AG04450 (cell line): ENCODE data around the gene GABRR2. TPM values are rescaled to one million over a fixed set of nuclear protein-coding genes. Genes with fewer than 3 reads are reported as not detected.

Source experiments
- CTCF ChIA-PET: fragments of 300-600, 350-600 bp; formaldehyde crosslinking; extraction: SDS; loops from one replicate; lab custom pipeline; 2022; ENCODE audit warnings: antibody characterized with exemption, inconsistent platforms; lab: Charles Lee
- POLR2A ChIA-PET: fragments of 350-600 bp; formaldehyde crosslinking; extraction: SDS; loops from one replicate; lab custom pipeline; 2021; ENCODE audit warnings: antibody characterized with exemption, inconsistent platforms; lab: Yijun Ruan, JAX
- DNase-seq: peaks from one replicate; pipeline ENCODE4 v3.0.0-alpha.2; 2011; ENCODE audit warnings: low read depth, low spot score
- H3K27ac ChIP-seq: one replicate; pipeline ENCODE4 v1.5.1; 2012; ENCODE audit warnings: low read depth, low read length, control low read depth
- H3K27me3 ChIP-seq: one replicate; pipeline ENCODE4 v1.6.0; 2012; ENCODE audit warnings: low read length; ENCODE audit not compliant: control insufficient read depth, insufficient read depth
- H3K4me3 ChIP-seq: 2 replicates; pipeline ENCODE4 v1.5.1; 2011; ENCODE audit warnings: mild to moderate bottlenecking, low read depth, low read length, control low read depth
- H3K9me3 ChIP-seq: 2 replicates; pipeline ENCODE4 v1.5.1; 2012; ENCODE audit warnings: low read length; ENCODE audit not compliant: control insufficient read depth, insufficient read depth
- polyA plus RNA-seq: library from polyadenylated mRNA; depleted of rRNA; stranded (reverse); fragments of >200 nt; gene quantifications from 2 replicates; pipeline ENCODE4 v1.2.3, GENCODE V29; 2011
- TF ChIP-seq, protein P1 (sequence below): IDR thresholded peaks from 2 replicates; pipeline ENCODE4 v1.5.1; 2011; ENCODE audit warnings: low read depth, low read length, control low read depth, inconsistent platforms

Gene GABRR2
- polyA plus RNA-seq, 1 experiment = 0.12 TPM

DNA sequence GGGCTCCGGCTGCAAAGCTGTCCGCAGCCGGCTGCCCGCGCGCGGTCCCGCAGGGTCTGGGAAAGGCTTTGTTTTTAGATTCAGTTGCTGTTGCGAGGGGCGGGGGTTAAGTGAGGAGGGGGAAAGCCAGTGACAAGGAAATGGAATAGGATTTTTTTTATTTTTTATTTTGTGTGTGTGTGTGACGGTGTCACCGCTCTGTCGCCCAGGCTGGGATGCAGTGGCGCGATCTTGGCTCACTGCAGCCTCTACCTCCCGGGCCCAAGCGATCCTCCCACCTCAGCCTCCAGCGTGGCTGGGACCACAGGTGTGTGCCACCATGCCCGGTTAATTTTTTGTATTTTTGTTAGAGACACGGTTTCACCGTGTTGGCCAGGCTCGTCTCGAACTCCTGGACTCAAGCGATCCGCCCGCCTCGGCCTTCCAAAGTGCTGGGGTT is 38.0 kb upstream of the GABRR2 start:
- CTCF ChIA-PET = interaction anchor here (0.8 to 6.8 kb wide), 5 partner anchors 14 to 370 kb away, joined by 3 to 53 read pairs (median 9); no protein-coding TSS in a partner anchor

DNA sequence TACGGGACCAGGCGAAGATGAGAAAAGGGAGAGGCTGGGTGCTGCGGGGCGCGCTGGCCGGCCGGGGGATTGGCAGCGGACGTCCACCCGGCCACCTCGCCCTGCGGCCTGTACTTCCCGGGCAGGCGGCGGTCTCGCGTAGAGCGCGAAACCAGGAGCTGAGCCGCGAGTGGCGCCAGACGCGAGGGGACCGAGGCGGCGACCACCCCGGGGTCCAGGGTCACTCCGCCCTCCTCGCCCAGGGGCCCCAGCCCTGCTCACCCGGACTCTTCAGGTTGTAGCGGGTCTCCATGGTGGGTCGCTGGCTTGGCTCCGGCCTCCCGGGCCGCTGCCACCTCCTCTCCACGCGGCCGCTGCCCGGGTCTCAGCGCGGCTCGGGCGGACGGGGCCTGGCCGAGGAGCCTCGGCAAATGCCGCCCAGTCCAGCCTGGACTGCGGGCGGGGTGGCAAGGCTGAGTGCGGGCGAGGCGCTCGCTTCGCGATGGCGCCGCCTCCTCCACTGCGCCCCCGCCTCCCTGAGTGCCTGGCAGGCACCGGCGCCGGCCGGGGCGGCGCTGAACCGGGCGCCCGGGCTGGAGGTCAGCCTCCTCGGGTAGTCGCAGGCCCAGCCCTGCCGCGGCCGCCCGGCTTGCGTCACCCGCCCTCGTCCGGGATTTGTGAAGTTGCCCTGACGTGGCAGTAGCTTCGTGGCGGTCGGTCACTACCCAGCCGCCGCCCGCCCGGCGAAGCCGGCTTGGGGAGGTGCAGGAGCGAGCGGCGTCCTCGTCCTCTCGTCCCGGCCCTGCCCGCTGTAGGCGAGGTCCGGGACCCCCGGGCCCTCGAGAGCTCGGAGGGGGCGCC is 37.4 kb upstream of the GABRR2 start, which contains the start of gene UBE2J1:
Gene UBE2J1 (minus strand): TSS at position 445 of the 840 bp plus-strand sequence. CDS start 153 bp downstream, at position 292.
- POLR2A ChIA-PET = interaction anchor here (0.6 to 2.0 kb wide), 12 partner anchors 11 to 1963 kb away, joined by 3 to 8 read pairs (median 4); partner anchors contain the start of genes LYRM2, PM20D2, PNRC1 and RNGTT
- CTCF ChIA-PET = interaction anchor here (0.6 to 6.8 kb wide), 7 partner anchors 11 to 369 kb away, joined by 3 to 53 read pairs (median 6); no protein-coding TSS in a partner anchor
- Histone ChIP-seq H3K4me3 (peak within 1 kb of the TSS; percentile 95), H3K9me3 (peaks cover 3% of the 10 kb centered on the region; the same call in 1 of the 2 replicates), H3K27ac (peak within 1 kb of the TSS; percentile 89), H3K27me3 (no peaks in the 10 kb centered on the region)
- TF ChIP-seq, protein P1, sequence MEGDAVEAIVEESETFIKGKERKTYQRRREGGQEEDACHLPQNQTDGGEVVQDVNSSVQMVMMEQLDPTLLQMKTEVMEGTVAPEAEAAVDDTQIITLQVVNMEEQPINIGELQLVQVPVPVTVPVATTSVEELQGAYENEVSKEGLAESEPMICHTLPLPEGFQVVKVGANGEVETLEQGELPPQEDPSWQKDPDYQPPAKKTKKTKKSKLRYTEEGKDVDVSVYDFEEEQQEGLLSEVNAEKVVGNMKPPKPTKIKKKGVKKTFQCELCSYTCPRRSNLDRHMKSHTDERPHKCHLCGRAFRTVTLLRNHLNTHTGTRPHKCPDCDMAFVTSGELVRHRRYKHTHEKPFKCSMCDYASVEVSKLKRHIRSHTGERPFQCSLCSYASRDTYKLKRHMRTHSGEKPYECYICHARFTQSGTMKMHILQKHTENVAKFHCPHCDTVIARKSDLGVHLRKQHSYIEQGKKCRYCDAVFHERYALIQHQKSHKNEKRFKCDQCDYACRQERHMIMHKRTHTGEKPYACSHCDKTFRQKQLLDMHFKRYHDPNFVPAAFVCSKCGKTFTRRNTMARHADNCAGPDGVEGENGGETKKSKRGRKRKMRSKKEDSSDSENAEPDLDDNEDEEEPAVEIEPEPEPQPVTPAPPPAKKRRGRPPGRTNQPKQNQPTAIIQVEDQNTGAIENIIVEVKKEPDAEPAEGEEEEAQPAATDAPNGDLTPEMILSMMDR = no peak
- peak; percentile 77 for DNase-seq

More for the DNA sequence above, 38.0 kb upstream of the GABRR2 start:
- Histone ChIP-seq H3K9me3 (peaks cover 3% of the 10 kb centered on the region; the same call in 1 of the 2 replicates), H3K27ac (peak overlapping the region; percentile 89), H3K27me3 (no peaks in the 10 kb centered on the region), H3K4me3 (peak overlapping the region; percentile 95)
- no peak for DNase-seq
- TF ChIP-seq, protein P1 = no peak
- POLR2A ChIA-PET = interaction anchor here (0.6 to 2.0 kb wide), 7 partner anchors 19 to 1964 kb away, joined by 3 to 8 read pairs (median 3); partner anchors contain the start of genes LYRM2, PNRC1 and RNGTT

DNA sequence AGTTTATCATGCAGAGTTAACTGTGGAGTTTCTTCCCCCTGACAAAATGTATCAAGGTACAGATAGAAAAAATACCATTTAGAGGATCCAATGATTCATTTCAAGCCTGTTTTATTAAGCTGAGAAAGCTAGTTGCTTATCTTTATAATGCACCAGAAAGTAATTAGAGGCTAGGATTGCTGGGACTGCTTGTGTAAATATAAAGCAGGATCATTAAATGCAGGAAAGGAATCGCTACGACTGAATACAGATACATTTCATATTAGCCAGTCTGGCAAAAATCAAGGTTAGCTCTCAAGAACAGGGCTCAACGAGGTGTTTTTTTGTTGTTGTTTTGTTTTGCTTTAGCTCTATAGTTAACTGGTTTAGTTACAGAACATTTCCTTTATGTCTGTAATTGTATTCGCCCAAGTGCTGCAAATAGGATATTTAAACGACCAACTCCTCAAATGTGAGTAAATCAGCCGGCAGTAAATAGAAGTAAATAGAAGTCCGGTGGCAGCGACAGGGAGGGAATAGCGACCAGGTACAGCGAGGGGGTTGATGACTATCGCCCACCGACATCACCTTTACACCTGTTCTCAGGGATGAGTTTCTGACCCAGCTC is 36.7 kb upstream of the GABRR2 start:
- Histone ChIP-seq H3K27ac (peak overlapping the region; percentile 81), H3K27me3 (no peaks in the 10 kb centered on the region), H3K4me3 (peak overlapping the region; percentile 95), H3K9me3 (peaks cover 3% of the 10 kb centered on the region; the same call in 1 of the 2 replicates)
- POLR2A ChIA-PET = interaction anchor here (0.6 to 2.0 kb wide), 5 partner anchors 10 to 396 kb away, joined by 3 to 8 read pairs (median 4); partner anchors contain the start of genes PM20D2 and RNGTT
- CTCF ChIA-PET = interaction anchor here (0.6 to 6.8 kb wide), 9 partner anchors 8 to 369 kb away, joined by 3 to 53 read pairs (median 6); no protein-coding TSS in a partner anchor
- TF ChIP-seq, protein P1 = no peak
- DNase-seq = no peak

DNA sequence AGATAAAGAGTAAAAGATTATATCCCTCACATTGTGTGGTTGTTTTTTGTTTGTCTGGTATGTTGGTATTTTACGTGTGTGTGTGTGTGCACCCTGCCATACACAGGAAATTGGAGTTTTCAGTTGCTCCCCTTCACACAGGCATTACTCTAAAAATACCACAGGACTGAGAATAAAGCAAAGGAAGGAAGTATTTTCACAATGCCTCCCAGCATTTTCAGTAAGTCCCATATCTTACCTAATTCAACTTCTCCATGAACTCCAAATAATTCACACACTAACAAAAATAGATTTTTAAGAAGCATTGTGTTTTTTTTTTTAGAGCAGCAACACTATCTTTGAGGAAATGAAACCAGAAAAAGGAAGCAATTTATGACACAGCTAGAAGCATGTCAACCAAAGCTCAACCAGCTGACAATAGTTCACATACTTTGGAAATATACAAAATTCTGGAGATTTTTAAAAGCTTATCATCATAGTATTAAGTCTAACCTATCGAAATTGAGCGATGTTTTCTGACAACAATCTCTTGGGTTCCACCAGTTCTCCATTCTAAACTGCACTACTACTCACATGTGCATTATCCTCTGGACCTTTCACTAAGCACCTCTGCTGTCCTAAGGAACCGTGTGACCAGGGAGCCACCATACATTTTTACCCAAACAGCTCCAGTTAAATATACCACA is 35.3 kb upstream of the GABRR2 start:
- DNase-seq = no peak
- Histone ChIP-seq H3K27ac (no peak overlapping the region), H3K4me3 (peak overlapping the region; percentile 39)

More for the DNA sequence above, 35.3 kb upstream of the GABRR2 start:
- ChIA-PET POLR2A (interaction anchor here (0.6 to 1.0 kb wide), 2 partner anchors 53 to 374 kb away, joined by 3 read pairs; no protein-coding TSS in a partner anchor), CTCF (interaction anchor here (0.6 to 6.8 kb wide), 9 partner anchors 8 to 435 kb away, joined by 3 to 53 read pairs (median 4); no protein-coding TSS in a partner anchor)
- Histone ChIP-seq H3K27me3 (no peaks in the 10 kb centered on the region), H3K9me3 (peaks cover 3% of the 10 kb centered on the region; the same call in 1 of the 2 replicates)
- TF ChIP-seq, protein P1 = no peak
